ENCODE data around the gene KCNK13.
"Not testable (repeated sequence)": the region's sequence is repeated elsewhere in the genome, so short reads cannot be mapped to it uniquely, and the experiment has no call there.

KCNK13 gene

GRCh38 chr14:90062127-90062794 is 467 bp downstream of the KCNK13 start:
- DNase-seq: no peak

GRCh38 chr14:90062822-90063539 is 1.2 kb downstream of the KCNK13 start:
- DNase-seq: no peak

- no peak for DNase-seq
Observed at GRCh38 chr14:90072350-90072749, 10.6 kb downstream of the KCNK13 start.

- DNase-seq: no peak
Observed at GRCh38 chr14:90079576-90079975, 17.8 kb downstream of the KCNK13 start.

- DNase-seq: no peak
Observed at GRCh38 chr14:90087433-90087832, 25.6 kb downstream of the KCNK13 start.

GRCh38 chr14:90088176-90088575 is 26.4 kb downstream of the KCNK13 start:
- no peak for DNase-seq

- DNase-seq: not testable (repeated sequence)
Observed at GRCh38 chr14:90089486-90089885, 27.7 kb downstream of the KCNK13 start.

- DNase-seq: no peak
Observed at GRCh38 chr14:90091393-90091792, 29.6 kb downstream of the KCNK13 start.

- peak; percentile 66 for DNase-seq
Observed at GRCh38 chr14:90093942-90094595, 32.3 kb downstream of the KCNK13 start.

- DNase-seq: no peak
Observed at GRCh38 chr14:90095096-90095495, 33.3 kb downstream of the KCNK13 start.

- no peak for DNase-seq
Observed at GRCh38 chr14:90096566-90096965, 34.8 kb downstream of the KCNK13 start.

- no peak for DNase-seq
Observed at GRCh38 chr14:90103808-90104207, 42.0 kb downstream of the KCNK13 start.

GRCh38 chr14:90105756-90106155 is 44.0 kb downstream of the KCNK13 start:
- no peak for DNase-seq

GRCh38 chr14:90107789-90108188 is 46.0 kb downstream of the KCNK13 start:
- no peak for DNase-seq

GRCh38 chr14:90109858-90110257 is 48.1 kb downstream of the KCNK13 start:
- DNase-seq: no peak

GRCh38 chr14:90111895-90112534 is 50.2 kb downstream of the KCNK13 start:
- no peak for DNase-seq

- no peak for DNase-seq
Observed at GRCh38 chr14:90114554-90114953, 52.8 kb downstream of the KCNK13 start.

GRCh38 chr14:90115780-90116179 is 54.0 kb downstream of the KCNK13 start:
- no peak for DNase-seq

GRCh38 chr14:90116444-90116843 is 54.6 kb downstream of the KCNK13 start:
- DNase-seq: no peak

GRCh38 chr14:90118027-90118426 is 56.2 kb downstream of the KCNK13 start:
- DNase-seq: no peak

GRCh38 chr14:90126260-90126659 is 64.5 kb downstream of the KCNK13 start:
- DNase-seq: no peak

GRCh38 chr14:90132821-90133570 is 71.2 kb downstream of the KCNK13 start:
- DNase-seq: no peak

- no peak for DNase-seq
Observed at GRCh38 chr14:90136904-90137303, 75.1 kb downstream of the KCNK13 start.
